ENCODE data around the gene PPP3CA.

Gene PPP3CA

GRCh38 chr4:101169044-101170014, 178.0 kb downstream of the PPP3CA start:
- peak; percentile 58 for DNase-seq

- no peak for DNase-seq
Observed at GRCh38 chr4:101163936-101164335, 183.4 kb downstream of the PPP3CA start.

GRCh38 chr4:101162990-101163380, 184.3 kb downstream of the PPP3CA start:
- DNase-seq = no peak

- DNase-seq = no peak
Observed at GRCh38 chr4:101160792-101161592, 186.3 kb downstream of the PPP3CA start.

- DNase-seq = no peak
Observed at GRCh38 chr4:101158507-101158906, 188.8 kb downstream of the PPP3CA start.

- no peak for DNase-seq
Observed at GRCh38 chr4:101158134-101158482, 189.2 kb downstream of the PPP3CA start.

- no peak for DNase-seq
Observed at GRCh38 chr4:101157415-101158133, 189.8 kb downstream of the PPP3CA start.

- DNase-seq = no peak
Observed at GRCh38 chr4:101156619-101157310, 190.6 kb downstream of the PPP3CA start.

- DNase-seq = no peak
Observed at GRCh38 chr4:101155945-101156344, 191.4 kb downstream of the PPP3CA start.

GRCh38 chr4:101155368-101155767, 192.0 kb downstream of the PPP3CA start:
- no peak for DNase-seq

- DNase-seq = no peak
Observed at GRCh38 chr4:101153653-101154052, 193.7 kb downstream of the PPP3CA start.

- no peak for DNase-seq
Observed at GRCh38 chr4:101152521-101152920, 194.8 kb downstream of the PPP3CA start.

- no peak for DNase-seq
Observed at GRCh38 chr4:101148551-101148950, 198.8 kb downstream of the PPP3CA start.

GRCh38 chr4:101147283-101147682, 200.0 kb downstream of the PPP3CA start:
- DNase-seq = no peak

- no peak for DNase-seq
Observed at GRCh38 chr4:101145021-101145420, 202.3 kb downstream of the PPP3CA start.

GRCh38 chr4:101142259-101142658, 205.1 kb downstream of the PPP3CA start:
- DNase-seq = no peak

GRCh38 chr4:101141855-101142254, 205.5 kb downstream of the PPP3CA start:
- DNase-seq = no peak

- DNase-seq = no peak
Observed at GRCh38 chr4:101141230-101141629, 206.1 kb downstream of the PPP3CA start.

GRCh38 chr4:101140228-101140627, 207.1 kb downstream of the PPP3CA start:
- no peak for DNase-seq

GRCh38 chr4:101136373-101137370, 210.7 kb downstream of the PPP3CA start:
- DNase-seq = no peak

GRCh38 chr4:101135371-101136010, 211.8 kb downstream of the PPP3CA start:
- no peak for DNase-seq
